GM08714 (cell line): ENCODE measurements around the gene NUP188.
"Not testable (repeated sequence)": the region's sequence is repeated elsewhere in the genome, so short reads cannot be mapped to it uniquely, and the experiment has no call there.

Experiments
- H3K4me3 ChIP-seq: fragments of 200-500 bp; sonication (Bioruptor generic); 2 replicates; pipeline ENCODE4 v1.5.1; 2014; ENCODE audit warnings: mild to moderate bottlenecking, low read length, inconsistent platforms
- ZNF274 ChIP-seq: IDR thresholded peaks from 2 replicates; pipeline ENCODE4 v1.6.1; 2012; ENCODE audit warnings: mild to moderate bottlenecking, low read depth, low read length

The NUP188 gene

GRCh38 chr9:128946571-128947276 lies 775 bp upstream of the NUP188 start:
- no peak for TF ChIP-seq ZNF274

GRCh38 chr9:128947277-128947526 lies 297 bp upstream of the NUP188 start:
- TF ChIP-seq ZNF274 = no peak
- peak overlapping the region; percentile 65 for H3K4me3 ChIP-seq

More at GRCh38 chr9:128946571-128947276, 775 bp upstream of the NUP188 start:
- H3K4me3 ChIP-seq = peak overlapping the region; percentile 65

GRCh38 chr9:128961403-128961802 lies 13.9 kb downstream of the NUP188 start:
- H3K4me3 ChIP-seq = not testable (repeated sequence)

GRCh38 chr9:128969491-128969890 lies 22.0 kb downstream of the NUP188 start:
- no peak overlapping the region for H3K4me3 ChIP-seq
- TF ChIP-seq ZNF274 = no peak

- H3K4me3 ChIP-seq = no peak overlapping the region
- TF ChIP-seq ZNF274 = no peak
These were observed 25.5 kb downstream of the NUP188 start for GRCh38 chr9:128972956-128973355.

- H3K4me3 ChIP-seq = no peak overlapping the region
- no peak for TF ChIP-seq ZNF274
These were observed 31.6 kb downstream of the NUP188 start for GRCh38 chr9:128979111-128979510.

- no peak for TF ChIP-seq ZNF274
- H3K4me3 ChIP-seq = no peak overlapping the region
These were observed 36.0 kb downstream of the NUP188 start for GRCh38 chr9:128983536-128983935.

GRCh38 chr9:128986671-128987070 lies 39.2 kb downstream of the NUP188 start:
- H3K4me3 ChIP-seq = no peak overlapping the region
- TF ChIP-seq ZNF274 = no peak

GRCh38 chr9:128987805-128988204 lies 40.3 kb downstream of the NUP188 start:
- no peak overlapping the region for H3K4me3 ChIP-seq
- no peak for TF ChIP-seq ZNF274

- no peak for TF ChIP-seq ZNF274
- H3K4me3 ChIP-seq = no peak overlapping the region
These were observed 45.5 kb downstream of the NUP188 start for GRCh38 chr9:128992995-128993394.

GRCh38 chr9:128995791-128996190 lies 48.3 kb downstream of the NUP188 start:
- TF ChIP-seq ZNF274 = no peak

GRCh38 chr9:128998462-128998861 lies 51.0 kb downstream of the NUP188 start:
- TF ChIP-seq ZNF274 = no peak
- no peak overlapping the region for H3K4me3 ChIP-seq

More at GRCh38 chr9:128995791-128996190, 48.3 kb downstream of the NUP188 start:
- H3K4me3 ChIP-seq = no peak overlapping the region

GRCh38 chr9:128999581-129000206 lies 52.2 kb downstream of the NUP188 start:
- TF ChIP-seq ZNF274 = no peak

GRCh38 chr9:129001504-129002325 lies 54.2 kb downstream of the NUP188 start:
- TF ChIP-seq ZNF274 = no peak

More at GRCh38 chr9:128999581-129000206, 52.2 kb downstream of the NUP188 start:
- H3K4me3 ChIP-seq = no peak overlapping the region

GRCh38 chr9:129002992-129003391 lies 55.5 kb downstream of the NUP188 start:
- no peak overlapping the region for H3K4me3 ChIP-seq
- TF ChIP-seq ZNF274 = no peak

More at GRCh38 chr9:129001504-129002325, 54.2 kb downstream of the NUP188 start:
- no peak overlapping the region for H3K4me3 ChIP-seq

- H3K4me3 ChIP-seq = not testable (repeated sequence)
These were observed 56.7 kb downstream of the NUP188 start for GRCh38 chr9:129004173-129004572.
